KMS-11 (cell line): ENCODE data around the gene IFIT3.

Experiments
- H2AFZ ChIP-seq: fragments of 200-600 bp; sonication (generic); 2 replicates; pipeline ENCODE4 v1.6.1; 2016; ENCODE audit warnings: antibody characterized with exemption, mixed run types, low read depth
- H3K27ac ChIP-seq: fragments of 200-600 bp; sonication (generic); 2 replicates; pipeline ENCODE4 v1.6.1; 2016; ENCODE audit warnings: mild to moderate bottlenecking, mixed run types
- H3K27me3 ChIP-seq: fragments of 200-600 bp; sonication (generic); 2 replicates; pipeline ENCODE4 v1.6.1; 2017; ENCODE audit warnings: mild to moderate bottlenecking, low read depth, mixed run types, moderate library complexity; ENCODE audit not compliant: insufficient read depth
- H3K36me3 ChIP-seq: fragments of 200-600 bp; sonication (generic); 2 replicates; pipeline ENCODE4 v1.6.1; 2017; ENCODE audit warnings: mild to moderate bottlenecking, mixed run types; ENCODE audit not compliant: insufficient read depth
- H3K4me1 ChIP-seq: fragments of 200-600 bp; sonication (generic); 2 replicates; pipeline ENCODE4 v1.6.1; 2016; ENCODE audit warnings: mild to moderate bottlenecking, low read depth, mixed run types; ENCODE audit not compliant: poor library complexity, severe bottlenecking
- H3K4me2 ChIP-seq: fragments of 200-600 bp; sonication (generic); 2 replicates; pipeline ENCODE4 v1.7.0; 2016; ENCODE audit warnings: mild to moderate bottlenecking, mixed run types
- H3K4me3 ChIP-seq: fragments of 200-600 bp; sonication (generic); IDR thresholded peaks from 2 replicates; pipeline ENCODE4 v1.6.1; 2017; ENCODE audit warnings: low read depth, low read length, mixed read lengths; ENCODE audit not compliant: insufficient read depth
- H3K79me2 ChIP-seq: fragments of 200-600 bp; sonication (generic); 2 replicates; pipeline ENCODE4 v1.6.1; 2016; ENCODE audit warnings: low read depth, mixed run types; ENCODE audit not compliant: insufficient read depth
- H3K9ac ChIP-seq: fragments of 200-600 bp; sonication (generic); 2 replicates; pipeline ENCODE4 v1.6.1; 2016; ENCODE audit warnings: mild to moderate bottlenecking, mixed run types
- H4K20me1 ChIP-seq: fragments of 200-600 bp; sonication (generic); 2 replicates; pipeline ENCODE4 v1.6.1; 2016; ENCODE audit warnings: mild to moderate bottlenecking, mixed run types; ENCODE audit not compliant: insufficient read depth
- CTCF ChIP-seq: fragments of 200-600 bp; sonication (generic); conservative IDR thresholded peaks from 2 replicates; pipeline ENCODE4 v1.6.1; 2017; ENCODE audit warnings: low read depth, mild to moderate bottlenecking, antibody characterized with exemption, low read length, moderate library complexity, mixed read lengths

The IFIT3 gene

GRCh38 chr10:89302625-89303024 lies 25.2 kb upstream of the IFIT3 start:
- Histone ChIP-seq H3K27ac (no peak overlapping the region), H2AFZ (no peak overlapping the region)

GRCh38 chr10:89303161-89303560 lies 24.6 kb upstream of the IFIT3 start:
- Histone ChIP-seq H3K36me3 (no peaks in the 10 kb centered on the region), H3K4me1 (peaks cover 20% of the 10 kb centered on the region), H3K27ac (no peak overlapping the region), H3K79me2 (no peaks in the 10 kb centered on the region), H3K4me2 (no peak overlapping the region), H3K4me3 (no peak overlapping the region), H3K9ac (no peak overlapping the region), H2AFZ (no peak overlapping the region), H4K20me1 (no peaks in the 10 kb centered on the region), H3K27me3 (no peaks in the 10 kb centered on the region)
- TF ChIP-seq CTCF, result no peak

More at GRCh38 chr10:89302625-89303024, 25.2 kb upstream of the IFIT3 start:
- no peaks in the 10 kb centered on the region for H4K20me1 ChIP-seq
- no peak overlapping the region for H3K4me3 ChIP-seq
- no peaks in the 10 kb centered on the region for H3K79me2 ChIP-seq
- no peaks in the 10 kb centered on the region for H3K27me3 ChIP-seq
- no peak for TF ChIP-seq CTCF
- H3K9ac ChIP-seq, result no peak overlapping the region
- H3K36me3 ChIP-seq, result no peaks in the 10 kb centered on the region
- peaks cover 20% of the 10 kb centered on the region for H3K4me1 ChIP-seq
- H3K4me2 ChIP-seq, result peak overlapping the region; percentile 77; the same call in 1 of the 2 replicates

GRCh38 chr10:89304026-89304425 lies 23.8 kb upstream of the IFIT3 start:
- H3K79me2 ChIP-seq, result no peaks in the 10 kb centered on the region
- H4K20me1 ChIP-seq, result no peaks in the 10 kb centered on the region
- no peak for TF ChIP-seq CTCF
- no peak overlapping the region for H3K9ac ChIP-seq
- H3K27me3 ChIP-seq, result no peaks in the 10 kb centered on the region
- H2AFZ ChIP-seq, result no peak overlapping the region
- peaks cover 20% of the 10 kb centered on the region for H3K4me1 ChIP-seq
- no peak overlapping the region for H3K27ac ChIP-seq
- H3K4me2 ChIP-seq, result no peak overlapping the region
- no peaks in the 10 kb centered on the region for H3K36me3 ChIP-seq
- no peak overlapping the region for H3K4me3 ChIP-seq

GRCh38 chr10:89304446-89304845 lies 23.4 kb upstream of the IFIT3 start:
- H3K27me3 ChIP-seq, result no peaks in the 10 kb centered on the region
- H3K36me3 ChIP-seq, result no peaks in the 10 kb centered on the region
- H3K79me2 ChIP-seq, result no peaks in the 10 kb centered on the region
- no peak overlapping the region for H2AFZ ChIP-seq
- H3K4me2 ChIP-seq, result no peak overlapping the region
- no peaks in the 10 kb centered on the region for H4K20me1 ChIP-seq
- no peak overlapping the region for H3K27ac ChIP-seq
- no peak for TF ChIP-seq CTCF
- H3K4me1 ChIP-seq, result peaks cover 20% of the 10 kb centered on the region
- no peak overlapping the region for H3K9ac ChIP-seq
- no peak overlapping the region for H3K4me3 ChIP-seq

- no peak overlapping the region for H3K4me3 ChIP-seq
- no peaks in the 10 kb centered on the region for H3K36me3 ChIP-seq
- no peak overlapping the region for H2AFZ ChIP-seq
- H3K9ac ChIP-seq, result no peak overlapping the region
- no peaks in the 10 kb centered on the region for H4K20me1 ChIP-seq
- TF ChIP-seq CTCF, result no peak
- H3K4me2 ChIP-seq, result no peak overlapping the region
- H3K79me2 ChIP-seq, result no peaks in the 10 kb centered on the region
- H3K27ac ChIP-seq, result no peak overlapping the region
- no peaks in the 10 kb centered on the region for H3K27me3 ChIP-seq
- peaks cover 20% of the 10 kb centered on the region for H3K4me1 ChIP-seq
Measured at GRCh38 chr10:89304925-89305324, 22.9 kb upstream of the IFIT3 start.
